Measurements from ENCODE around the gene SAMD8. TPM values are rescaled to one million over a fixed set of nuclear protein-coding genes. Genes with fewer than 3 reads are reported as not detected.

SAMD8 gene
- total and polyA plus RNA-seq, 10 of the 15 experiments (the other 5 are each of a cell fraction or from before 2014, with no cell fraction given): 2.8 to 26.0 (median 9.3) TPM

- in situ Hi-C loops (cut with MboI): no loop called here
- POLR2A ChIA-PET: interaction anchor here (0.5 kb wide), 1 partner anchor 9 kb away, joined by 8 read pairs; no protein-coding TSS in a partner anchor
Measured at GRCh38 chr10:75145590-75145989, 34.1 kb downstream of the SAMD8 start.

GRCh38 chr10:75146780-75147179 lies 35.3 kb downstream of the SAMD8 start:
- Histone ChIP-seq H4K20me1 (ENCODE audit: control insufficient read depth, insufficient read depth) (no peaks in the 10 kb centered on the region), H3K79me2 (ENCODE audit: control insufficient read depth, insufficient read depth, low read length) (peaks cover 39% of the 10 kb centered on the region), H2AFZ (ENCODE audit: control insufficient read depth, low read depth, low read length) (no peak overlapping the region), H3K4me2 (ENCODE audit: control insufficient read depth, insufficient read depth) (no peak overlapping the region), H3K27ac (ENCODE audit: control insufficient read depth, insufficient read depth) (no peak overlapping the region), H3K27me3 (replicated peaks in 1 of 2; ENCODE audit: control insufficient read depth in 2 of 2, insufficient read depth in 2 of 2, low read length in 1 of 2) (no peaks in the 10 kb centered on the region), H3K4me1 (ENCODE audit: control insufficient read depth, insufficient read depth, low read length) (no peaks in the 10 kb centered on the region), H3K4me3 (no peak overlapping the region), H3K36me3 (ENCODE audit: control insufficient read depth in 2 of 2, insufficient read depth in 2 of 2, low read length in 1 of 2) (peaks cover 0 to 5% of the 10 kb centered on the region in 2 experiments; a peak in 3 of 4 replicates), H3K9me3 (replicated peaks; ENCODE audit: control insufficient read depth, insufficient read depth, low read length) (no peaks in the 10 kb centered on the region), H3K9ac (ENCODE audit: control insufficient read depth, insufficient read depth, low read length) (no peak overlapping the region)
- FAIRE-seq (no peak), ATAC-seq (no peak), DNase-seq (ENCODE audit: low read depth, low spot score) (no peak)
- ChIA-PET RAD21 (ENCODE audit: unreplicated experiment) (interaction anchor here (1.4 kb wide), 1 partner anchor 17 kb away, joined by 6 read pairs; no protein-coding TSS in a partner anchor), SMC1A (ENCODE audit: uncharacterized antibody, unreplicated experiment) (interaction anchor here (0.8 to 1.6 kb wide), 5 partner anchors 9 to 19 kb away, joined by 3 to 8 read pairs (median 4); no protein-coding TSS in a partner anchor), POLR2A (interaction anchor here (0.6 to 1.0 kb wide), 2 partner anchors 16 to 766 kb away, joined by 6 to 9 read pairs; no protein-coding TSS in a partner anchor), CTCF (interaction anchor here (1.1 to 1.7 kb wide), 4 partner anchors 9 to 90 kb away, joined by 3 to 7 read pairs (median 6); no protein-coding TSS in a partner anchor)
- in situ Hi-C loops (cut with MboI) (no loop called here), intact Hi-C loops (cut with micrococcal nuclease; ENCODE audit: unreplicated experiment) (no loop called here)
- WGBS (ENCODE audit: insufficient coverage, insufficient replicate concordance, low lambda C conversion rate, missing lambda C conversion rate): 71% methylated on average over 2 of the region's 2 CpGs
- TF ChIP-seq IRF5 (IDR thresholded peaks at IDR 0.05; ENCODE audit: borderline replicate concordance): no peak
- TF ChIP-seq KDM1A (IDR thresholded peaks at IDR 0.05; ENCODE audit: borderline replicate concordance): no peak
- TF ChIP-seq IKZF2 (IDR thresholded peaks at IDR 0.05): no peak
- no peak for TF ChIP-seq FOS (IDR thresholded peaks at IDR 0.05; ENCODE audit: borderline replicate concordance, extremely low read depth, insufficient read length)
- TF ChIP-seq NFXL1 (IDR thresholded peaks at IDR 0.05; ENCODE audit: borderline replicate concordance): no peak
- no peak for TF ChIP-seq RAD21 (IDR thresholded peaks at IDR 0.05; ENCODE audit: insufficient read depth, low read depth, low read length)
- BruUV-seq (replicated peaks): no TSS peak

More at GRCh38 chr10:75145590-75145989, 34.1 kb downstream of the SAMD8 start:
- Histone ChIP-seq H4K20me1 (ENCODE audit: control insufficient read depth, insufficient read depth) (no peaks in the 10 kb centered on the region), H3K27ac (ENCODE audit: control insufficient read depth, insufficient read depth) (no peak overlapping the region), H3K4me2 (ENCODE audit: control insufficient read depth, insufficient read depth) (no peak overlapping the region), H3K79me2 (ENCODE audit: control insufficient read depth, insufficient read depth, low read length) (peaks cover 36% of the 10 kb centered on the region), H3K27me3 (replicated peaks in 1 of 2; ENCODE audit: control insufficient read depth in 2 of 2, insufficient read depth in 2 of 2, low read length in 1 of 2) (no peaks in the 10 kb centered on the region), H3K4me3 (no peak overlapping the region), H2AFZ (ENCODE audit: control insufficient read depth, low read depth, low read length) (no peak overlapping the region), H3K9ac (ENCODE audit: control insufficient read depth, insufficient read depth, low read length) (no peak overlapping the region), H3K36me3 (ENCODE audit: control insufficient read depth in 2 of 2, insufficient read depth in 2 of 2, low read length in 1 of 2) (peaks cover 0 to 3% of the 10 kb centered on the region in 2 experiments; a peak in 3 of 4 replicates), H3K9me3 (replicated peaks; ENCODE audit: control insufficient read depth, insufficient read depth, low read length) (no peaks in the 10 kb centered on the region), H3K4me1 (ENCODE audit: control insufficient read depth, insufficient read depth, low read length) (no peaks in the 10 kb centered on the region)
- no TSS peak for BruUV-seq (replicated peaks)
- no peak for TF ChIP-seq TCF7 (IDR thresholded peaks at IDR 0.05; ENCODE audit: borderline replicate concordance)
- TF ChIP-seq NFYA (IDR thresholded peaks at IDR 0.05; ENCODE audit: borderline replicate concordance, low read depth, low read length): no peak
- no peak for TF ChIP-seq BMI1 (IDR thresholded peaks at IDR 0.05; ENCODE audit: borderline replicate concordance)
- TF ChIP-seq CREM (IDR thresholded peaks at IDR 0.05; ENCODE audit: low read depth): no peak
- TF ChIP-seq CBFB (IDR thresholded peaks at IDR 0.05; ENCODE audit: low read depth): no peak
- no peak for TF ChIP-seq BRCA1 (IDR thresholded peaks at IDR 0.05; ENCODE audit: low read depth, low read length)
- no peak for TF ChIP-seq SP1 (IDR thresholded peaks at IDR 0.05; ENCODE audit: low read depth, low read length)
- TF ChIP-seq BHLHE40 (IDR thresholded peaks at IDR 0.05; ENCODE audit: borderline replicate concordance in 1 of 2, low read depth in 2 of 2, low read length in 1 of 2): no peak
- ATAC-seq (no peak), DNase-seq (ENCODE audit: low read depth, low spot score) (no peak), FAIRE-seq (no peak)
- 90% methylated on average over 1 of the region's 1 CpG for WGBS (ENCODE audit: insufficient coverage, insufficient replicate concordance, low lambda C conversion rate, missing lambda C conversion rate)
- intact Hi-C loops (cut with micrococcal nuclease; ENCODE audit: unreplicated experiment): no loop called here
- SMC1A ChIA-PET (ENCODE audit: uncharacterized antibody, unreplicated experiment): no interaction called here
- CTCF ChIA-PET: interaction anchor here (1.2 to 1.7 kb wide), 3 partner anchors 10 to 21 kb away, joined by 3 to 6 read pairs (median 3); no protein-coding TSS in a partner anchor
- RAD21 ChIA-PET (ENCODE audit: unreplicated experiment): interaction anchor here (1.4 kb wide), 1 partner anchor 18 kb away, joined by 6 read pairs; no protein-coding TSS in a partner anchor

Measured in GM12878 (cell line).